Lower leg skin (tissue), 4 donors: ENCODE measurements around the gene IDH3A. TPM values are rescaled to one million over a fixed set of nuclear protein-coding genes. Genes with fewer than 3 reads are reported as not detected.

Experiments used
- DNase-seq, 2 donors: peaks; one replicate each; pipeline ENCODE4 v3.0.0-alpha.2; 2019; ENCODE audit warnings: low spot score in 2 of 2
- H3K4me3 ChIP-seq: fragments of 200-600 bp; sonication (generic); 2 replicates; pipeline ENCODE4 v1.5.1; 2017; ENCODE audit warnings: mild to moderate bottlenecking, low read depth; ENCODE audit not compliant: poor library complexity, severe bottlenecking
- POLR2A ChIP-seq, 2 donors: fragments of 450-650 bp; IDR thresholded peaks; one replicate each; pipeline ENCODE4 v1.6.1; 2016 to 2017; ENCODE audit warnings: antibody characterized with exemption in 2 of 2, mild to moderate bottlenecking in 1 of 2, moderate library complexity in 1 of 2
- WGBS, 2 donors: methylation state at CpG; one replicate each; pipeline ENCODE4 v1.1.5; 2018; 5-methylcytosine and 5-hydroxymethylcytosine counted together
- intact Hi-C: fragments of 100-400 bp; cut with DNase I; formaldehyde crosslinking; loops from one replicate; pipeline ENCODE4 v1.15.0; 2023; ENCODE audit warnings: low total_unique reads
- total RNA-seq, 4 donors: library from RNA; depleted of rRNA; stranded (reverse); fragments of >200 nt; gene quantifications; one replicate each; pipeline ENCODE4 v1.1.0, GENCODE V29; 2016
- TF ChIP-seq, protein P1 (sequence below), 3 donors: fragments of 450-650 bp; IDR thresholded peaks; one replicate each; pipeline ENCODE4 v1.5.1; 2016; ENCODE audit warnings: antibody characterized with exemption in 3 of 3, mild to moderate bottlenecking in 3 of 3, moderate library complexity in 2 of 3

IDH3A gene
- total RNA-seq, 4 donors from 2014 or later, result 51.0 to 77.2 (median 60.8) TPM

DNA sequence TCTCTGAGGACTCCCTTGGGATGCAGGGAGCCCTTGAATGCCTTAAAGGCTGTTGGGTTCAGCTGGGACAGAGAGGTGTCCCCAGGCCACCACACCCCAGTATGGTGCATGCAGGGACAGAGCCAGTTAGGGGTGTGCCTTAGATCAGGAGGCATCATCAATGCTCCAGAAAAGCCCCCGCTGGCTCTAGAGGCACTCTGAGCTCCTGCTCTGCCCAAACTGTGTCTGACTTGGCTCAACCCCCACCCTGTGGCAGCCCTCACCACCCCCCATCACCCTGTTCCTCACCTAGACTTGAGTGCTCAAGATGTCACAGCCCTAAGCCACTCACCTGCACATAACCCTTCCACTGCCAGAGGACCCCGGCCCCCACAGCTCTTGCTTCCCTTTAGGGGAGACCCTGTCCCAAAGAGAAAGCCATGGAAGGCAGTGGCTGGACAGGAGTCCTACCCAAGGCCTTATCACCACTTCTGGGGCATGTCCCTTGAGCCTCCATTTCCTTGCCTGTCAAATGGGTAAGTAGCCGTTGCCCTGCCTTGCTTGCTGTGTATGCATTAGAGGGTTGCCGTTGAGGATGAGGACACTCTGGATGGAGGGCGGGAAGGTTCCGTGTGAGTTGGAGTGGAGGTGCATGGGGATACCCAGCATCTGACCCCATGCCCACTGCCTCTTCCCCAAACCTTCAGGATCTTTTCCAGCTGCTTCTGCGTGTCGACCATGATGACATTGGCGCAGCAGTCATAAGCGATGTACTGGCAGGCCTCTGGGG, 43.8 kb downstream of the IDH3A start:
- 88 to 89% methylated on average over 10 of the region's 10 CpGs for WGBS, 2 donors
- intact Hi-C loops, result loop anchor here (10.0 kb wide), 1 partner anchor 58 kb away; the partner anchor contains the start of gene CIB2
- H3K4me3 ChIP-seq, result no peak overlapping the region
- DNase-seq, result peak in 1 of 2 donors; percentile 77
- TF ChIP-seq POLR2A (IDR thresholded peaks at IDR 0.05), result no peak
- TF ChIP-seq, protein P1, sequence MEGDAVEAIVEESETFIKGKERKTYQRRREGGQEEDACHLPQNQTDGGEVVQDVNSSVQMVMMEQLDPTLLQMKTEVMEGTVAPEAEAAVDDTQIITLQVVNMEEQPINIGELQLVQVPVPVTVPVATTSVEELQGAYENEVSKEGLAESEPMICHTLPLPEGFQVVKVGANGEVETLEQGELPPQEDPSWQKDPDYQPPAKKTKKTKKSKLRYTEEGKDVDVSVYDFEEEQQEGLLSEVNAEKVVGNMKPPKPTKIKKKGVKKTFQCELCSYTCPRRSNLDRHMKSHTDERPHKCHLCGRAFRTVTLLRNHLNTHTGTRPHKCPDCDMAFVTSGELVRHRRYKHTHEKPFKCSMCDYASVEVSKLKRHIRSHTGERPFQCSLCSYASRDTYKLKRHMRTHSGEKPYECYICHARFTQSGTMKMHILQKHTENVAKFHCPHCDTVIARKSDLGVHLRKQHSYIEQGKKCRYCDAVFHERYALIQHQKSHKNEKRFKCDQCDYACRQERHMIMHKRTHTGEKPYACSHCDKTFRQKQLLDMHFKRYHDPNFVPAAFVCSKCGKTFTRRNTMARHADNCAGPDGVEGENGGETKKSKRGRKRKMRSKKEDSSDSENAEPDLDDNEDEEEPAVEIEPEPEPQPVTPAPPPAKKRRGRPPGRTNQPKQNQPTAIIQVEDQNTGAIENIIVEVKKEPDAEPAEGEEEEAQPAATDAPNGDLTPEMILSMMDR (IDR thresholded peaks at IDR 0.05), result no peak

DNA sequence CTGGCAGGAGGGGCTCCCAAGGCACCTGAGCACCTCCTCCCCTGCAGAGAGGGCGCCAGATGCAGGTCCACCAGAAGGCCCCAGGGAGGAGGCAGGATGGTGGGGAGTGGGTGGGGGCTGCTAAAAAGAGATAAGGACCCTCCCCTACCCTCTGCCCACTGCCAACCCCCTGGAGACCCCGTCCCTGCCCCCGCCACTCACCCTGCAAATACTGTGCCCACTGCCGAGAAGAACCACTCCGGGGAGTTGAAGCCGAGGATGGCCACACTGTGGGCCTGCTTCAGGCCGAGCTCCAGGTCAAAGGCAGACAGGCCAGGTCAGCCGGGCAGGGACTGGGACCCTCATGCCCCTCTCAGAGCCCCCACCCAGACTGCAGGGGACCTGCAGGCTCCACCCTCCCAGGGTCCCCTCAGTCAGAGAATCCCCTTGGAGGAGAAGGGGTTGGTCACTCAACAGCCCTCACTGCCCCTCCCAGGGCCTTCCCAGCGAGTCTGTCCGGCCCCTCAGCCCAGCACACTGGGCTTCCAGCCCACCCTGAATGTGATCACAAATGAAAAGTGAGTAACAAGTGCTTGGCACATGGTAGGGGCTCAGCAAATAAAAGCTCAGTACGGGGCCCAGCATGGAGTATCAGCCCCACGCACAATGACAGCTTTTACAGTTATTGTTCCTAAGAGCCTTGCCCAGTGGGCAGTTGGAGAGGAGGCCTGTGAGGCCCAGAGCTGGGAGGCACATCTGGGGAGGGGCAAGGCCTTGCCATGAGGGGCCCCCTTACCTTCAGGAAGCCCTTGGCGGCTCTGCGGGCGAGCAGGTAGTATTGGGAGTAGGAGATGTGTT, 44.8 kb downstream of the IDH3A start:
- no peak overlapping the region for H3K4me3 ChIP-seq
- TF ChIP-seq, protein P1 (IDR thresholded peaks at IDR 0.05), result no peak
- TF ChIP-seq POLR2A (IDR thresholded peaks at IDR 0.05), result no peak
- DNase-seq, result peak in 1 of 2 donors; percentile 79
- 84 to 94% methylated on average over 9 to 14 of the region's 15 CpGs for WGBS, 2 donors
- intact Hi-C loops, result loop anchor here (10.0 kb wide), 1 partner anchor 59 kb away; the partner anchor contains the start of gene CIB2

DNA sequence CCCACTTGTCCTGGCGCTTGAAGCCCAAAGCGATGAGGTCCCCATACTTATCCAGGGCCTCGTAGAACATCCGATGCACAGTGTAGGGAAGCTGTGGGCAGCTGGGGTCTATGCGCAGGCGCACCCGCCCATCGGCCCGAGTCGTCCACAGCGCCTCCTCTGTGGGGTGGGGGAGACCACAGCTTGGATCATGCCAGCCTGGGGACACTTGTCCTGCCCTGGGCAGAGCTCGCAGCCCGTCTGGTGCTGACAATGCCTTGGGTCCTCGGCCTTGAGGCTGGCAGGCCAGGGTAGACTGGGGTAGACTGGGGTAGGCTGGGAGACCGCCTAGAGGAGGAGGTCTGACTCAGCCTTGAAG, 45.4 kb downstream of the IDH3A start:
- TF ChIP-seq POLR2A (IDR thresholded peaks at IDR 0.05), result no peak
- no peak overlapping the region for H3K4me3 ChIP-seq
- intact Hi-C loops, result loop anchor here (10.0 kb wide), 1 partner anchor 60 kb away; the partner anchor contains the start of gene CIB2
- DNase-seq, result peak in 1 of 2 donors; percentile 80
- WGBS, 2 donors, result 87 to 90% methylated on average over 10 to 15 of the region's 15 CpGs

DNA sequence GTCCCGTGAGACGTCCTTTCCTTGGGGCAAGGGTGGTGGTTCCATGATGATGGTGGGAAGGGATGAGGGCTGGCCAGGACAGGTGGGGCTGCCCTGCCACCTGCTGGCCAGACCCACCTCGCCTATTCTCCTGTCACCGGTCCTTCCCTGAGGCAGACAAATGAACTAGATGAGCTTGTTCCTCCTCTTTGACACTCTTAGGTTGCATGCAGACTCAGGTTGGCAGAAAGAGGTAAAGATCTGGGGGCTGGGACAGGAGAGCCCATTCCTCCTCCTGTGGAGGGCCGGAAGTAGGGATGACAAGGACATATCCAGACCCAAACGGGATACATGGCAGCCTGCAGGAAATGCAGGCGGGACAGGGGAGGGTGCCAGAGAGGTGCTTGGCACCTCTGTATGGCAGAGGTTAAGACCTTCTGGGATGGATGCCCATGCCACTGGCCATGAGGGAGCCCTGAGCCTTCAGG, 46.6 kb downstream of the IDH3A start:
- no peak overlapping the region for H3K4me3 ChIP-seq
- 26 to 27% methylated on average over 7 of the region's 7 CpGs for WGBS, 2 donors
- intact Hi-C loops, result loop anchor here (10.0 kb wide), 1 partner anchor 61 kb away; the partner anchor contains the start of gene CIB2
- TF ChIP-seq POLR2A (IDR thresholded peaks at IDR 0.05), result no peak
- TF ChIP-seq, protein P1 (IDR thresholded peaks at IDR 0.05), result peak in 1 of 3 donors; percentile 34
- peak in 1 of 2 donors; percentile 76 for DNase-seq

DNA sequence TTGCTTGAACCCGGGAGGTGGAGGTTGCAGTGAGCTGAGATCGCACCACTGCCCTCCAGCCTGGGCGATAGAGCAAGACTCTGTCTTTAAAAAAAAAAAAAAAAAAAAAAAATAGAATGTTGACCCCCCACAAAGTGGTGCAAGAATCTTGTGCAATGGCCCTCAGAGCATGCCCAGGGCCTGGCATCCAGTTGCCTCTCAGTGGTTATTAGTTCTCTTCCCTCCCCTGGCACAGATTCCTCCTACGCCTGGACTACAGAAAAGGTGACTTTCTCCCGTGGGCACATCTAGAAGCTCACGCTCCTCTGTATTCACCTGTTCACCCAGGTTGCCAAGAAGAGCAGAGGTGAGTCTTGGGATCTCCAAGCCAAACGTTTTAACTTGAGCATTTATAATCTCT, 48.5 kb downstream of the IDH3A start:
- DNase-seq, result peak in 1 of 2 donors; percentile 4
- intact Hi-C loops, result loop anchor here (10.0 kb wide), 1 partner anchor 63 kb away; the partner anchor contains the start of gene CIB2
- TF ChIP-seq, protein P1 (IDR thresholded peaks at IDR 0.05), result no peak
- TF ChIP-seq POLR2A (IDR thresholded peaks at IDR 0.05), result no peak
- 67 to 72% methylated on average over 7 of the region's 7 CpGs for WGBS, 2 donors
- no peak overlapping the region for H3K4me3 ChIP-seq
